GM12872 (cell line): ENCODE measurements around the gene ESRRB.

Experiments used
- CTCF ChIP-seq: IDR thresholded peaks from 3 replicates; pipeline ENCODE4 v1.5.1; 2011; ENCODE audit warnings: low read depth, mild to moderate bottlenecking, low read length, moderate library complexity; ENCODE audit not compliant: insufficient read depth

The ESRRB gene

GRCh38 chr14:76490735-76491134 lies 114.8 kb downstream of the ESRRB start:
- no peak for TF ChIP-seq CTCF

GRCh38 chr14:76491172-76491930 lies 115.4 kb downstream of the ESRRB start:
- TF ChIP-seq CTCF: no peak

GRCh38 chr14:76495983-76496382 lies 120.0 kb downstream of the ESRRB start:
- no peak for TF ChIP-seq CTCF

GRCh38 chr14:76496595-76496994 lies 120.7 kb downstream of the ESRRB start:
- TF ChIP-seq CTCF: no peak

GRCh38 chr14:76497550-76498462 lies 121.9 kb downstream of the ESRRB start:
- TF ChIP-seq CTCF: no peak

GRCh38 chr14:76498463-76498935 lies 122.6 kb downstream of the ESRRB start:
- TF ChIP-seq CTCF: no peak

- TF ChIP-seq CTCF: no peak
Measured at GRCh38 chr14:76498976-76499375, 123.0 kb downstream of the ESRRB start.
